Upper lobe of right lung (tissue), 1 donor: Measurements from ENCODE around the gene CSMD2. TPM values are rescaled to one million over a fixed set of nuclear protein-coding genes. Genes with fewer than 3 reads are reported as not detected.

Experiments used
- ATAC-seq: fragments of 200-7000 bp; cut with Tn5 transposase; one replicate; pipeline ENCODE4 v1.9.1; 2020; ENCODE audit warnings: mild to moderate bottlenecking, moderate library complexity
- DNase-seq: peaks from one replicate; pipeline ENCODE4 v3.0.0-alpha.2; 2020
- H3K27ac ChIP-seq: fragments of 200-600 bp; one replicate; pipeline ENCODE4 v1.8.0; 2022
- H3K27me3 ChIP-seq: fragments of 200-600 bp; one replicate; pipeline ENCODE4 v1.8.0; 2022; ENCODE audit warnings: mild to moderate bottlenecking
- H3K36me3 ChIP-seq: fragments of 200-600 bp; one replicate; pipeline ENCODE4 v1.8.0; 2022
- H3K4me1 ChIP-seq: fragments of 200-600 bp; one replicate; pipeline ENCODE4 v1.8.0; 2022
- H3K4me3 ChIP-seq: fragments of 200-600 bp; one replicate; pipeline ENCODE4 v1.8.0; 2022; ENCODE audit warnings: mild to moderate bottlenecking
- H3K9me3 ChIP-seq: fragments of 200-600 bp; one replicate; pipeline ENCODE4 v1.8.0; 2022
- CTCF ChIP-seq: fragments of 200-600 bp; IDR thresholded peaks from one replicate; pipeline ENCODE4 v1.8.0; 2022; ENCODE audit warnings: antibody characterized with exemption
- intact Hi-C: fragments of 100-400 bp; cut with DNase I; formaldehyde crosslinking; loops from one replicate; pipeline ENCODE4 v1.11.0; 2022
- total RNA-seq: library from RNA; stranded (reverse); fragmentation: NEBNext Ultra II Directional; extraction: Animal tissue kit (Norgen Biotek cat#: 25700); gene quantifications from one replicate; pipeline ENCODE4 v1.2.1, GENCODE V29; 2021
- donor health status: DM: no; HTN: yes; CAD: no; lungs with severe emphysema.

Gene CSMD2
- total RNA-seq, 1 donor from 2014 or later = 0.67 TPM

GRCh38 chr1:34175744-34176143 is 10.7 kb upstream of the CSMD2 start:
- Histone ChIP-seq H3K36me3 (no peaks in the 10 kb centered on the region), H3K4me3 (no peak overlapping the region), H3K27me3 (peaks cover 42% of the 10 kb centered on the region), H3K4me1 (no peaks in the 10 kb centered on the region), H3K27ac (no peak overlapping the region), H3K9me3 (no peaks in the 10 kb centered on the region)
- TF ChIP-seq CTCF = no peak
- intact Hi-C loops = no loop called here
- ATAC-seq (no peak), DNase-seq (no peak)

GRCh38 chr1:34167389-34167788 is 2.4 kb upstream of the CSMD2 start:
- DNase-seq (no peak), ATAC-seq (no peak)
- Histone ChIP-seq H3K4me1 (peaks cover 19% of the 10 kb centered on the region), H3K4me3 (no peak overlapping the region), H3K27ac (no peak overlapping the region), H3K9me3 (no peaks in the 10 kb centered on the region), H3K36me3 (no peaks in the 10 kb centered on the region), H3K27me3 (peaks cover 53% of the 10 kb centered on the region)
- intact Hi-C loops = no loop called here
- no peak for TF ChIP-seq CTCF

- Histone ChIP-seq H3K27ac (no peak overlapping the region), H3K36me3 (no peaks in the 10 kb centered on the region), H3K4me1 (peaks cover 19% of the 10 kb centered on the region), H3K27me3 (peaks cover 58% of the 10 kb centered on the region), H3K4me3 (no peak overlapping the region), H3K9me3 (no peaks in the 10 kb centered on the region)
- no peak for ATAC-seq
- intact Hi-C loops = no loop called here
- no peak for TF ChIP-seq CTCF
- DNase-seq = no peak
These were observed 1.8 kb upstream of the CSMD2 start for GRCh38 chr1:34166625-34167361.

GRCh38 chr1:34166191-34166624 is 1.2 kb upstream of the CSMD2 start:
- intact Hi-C loops = no loop called here
- DNase-seq (no peak), ATAC-seq (no peak)
- no peak for TF ChIP-seq CTCF
- H3K4me3 ChIP-seq = no peak overlapping the region
- no peaks in the 10 kb centered on the region for H3K36me3 ChIP-seq
- no peaks in the 10 kb centered on the region for H3K9me3 ChIP-seq
- H3K27ac ChIP-seq = no peak overlapping the region
- H3K27me3 ChIP-seq = peaks cover 63% of the 10 kb centered on the region
- H3K4me1 ChIP-seq = peaks cover 19% of the 10 kb centered on the region

GRCh38 chr1:34165422-34165921 is 442 bp upstream of the CSMD2 start:
- no peak overlapping the region for H3K27ac ChIP-seq
- ATAC-seq (no peak), DNase-seq (no peak)
- intact Hi-C loops = no loop called here
- H3K27me3 ChIP-seq = peaks cover 67% of the 10 kb centered on the region
- peaks cover 19% of the 10 kb centered on the region for H3K4me1 ChIP-seq
- no peak for TF ChIP-seq CTCF
- peak overlapping the region; percentile 40 for H3K4me3 ChIP-seq
- H3K36me3 ChIP-seq = no peaks in the 10 kb centered on the region
- no peaks in the 10 kb centered on the region for H3K9me3 ChIP-seq
